Activated naive CD8-positive, alpha-beta T cell treated with anti-CD3 and anti-CD28 coated beads, Interleukin-2, amount 50 U/mL, for 16 hours (primary cell): ENCODE results near the gene BZW1.

Experiments used
- DNase-seq: peaks from one replicate; pipeline ENCODE4 v3.0.0-alpha.2; 2020; ENCODE audit warnings: low read depth, low spot score

The BZW1 gene

GRCh38 chr2:200873560-200873959, 61.9 kb downstream of the BZW1 start:
- DNase-seq = no peak
